SK-N-MC (cell line): Measurements from ENCODE around the gene RORC.
"Not testable (repeated sequence)": the region's sequence is repeated elsewhere in the genome, so short reads cannot be mapped to it uniquely, and the experiment has no call there.

Experiments
- DNase-seq: peaks from one replicate; pipeline ENCODE4 v3.0.0-alpha.2; 2011; ENCODE audit warnings: low read depth, low spot score
- H3K27ac ChIP-seq: fragments of 200-600 bp; sonication (generic); 2 replicates; pipeline ENCODE4 v1.5.1; 2016; ENCODE audit warnings: mixed run types
- H3K36me3 ChIP-seq: fragments of 200-600 bp; sonication (generic); 2 replicates; pipeline ENCODE4 v1.6.1; 2017; ENCODE audit warnings: antibody characterized with exemption, low read length, mixed read lengths; ENCODE audit not compliant: insufficient read depth
- H3K4me3 ChIP-seq: fragments of 200-600 bp; sonication (generic); 2 replicates; pipeline ENCODE4 v1.5.1; 2016
- H3K9ac ChIP-seq: fragments of 200-600 bp; sonication (generic); 2 replicates; pipeline ENCODE4 v1.8.0; 2017; ENCODE audit warnings: mixed run types, mixed read lengths; ENCODE audit not compliant: insufficient read length
- H3K9me3 ChIP-seq: fragments of 200-600 bp; sonication (generic); 2 replicates; pipeline ENCODE4 v1.6.1; 2017; ENCODE audit warnings: low read depth, mild to moderate bottlenecking, antibody characterized with exemption, low read length, moderate library complexity, mixed read lengths
- EZH2 ChIP-seq: fragments of 200-600 bp; sonication (generic); IDR thresholded peaks from one replicate; pipeline ENCODE4 v1.6.1; 2017; ENCODE audit warnings: antibody characterized with exemption
- FOXP2 ChIP-seq: optimal IDR thresholded peaks from 2 replicates; pipeline ENCODE3; 2011; ENCODE audit warnings: mild to moderate bottlenecking, moderate library complexity; ENCODE audit not compliant: insufficient read depth; ENCODE audit errors: extremely low read length, control extremely low read depth
- POLR2AphosphoS5 ChIP-seq: IDR thresholded peaks from 2 replicates; pipeline ENCODE4 v1.6.1; 2012; ENCODE audit warnings: mild to moderate bottlenecking, low read depth, low read length, borderline replicate concordance

The RORC gene

DNA sequence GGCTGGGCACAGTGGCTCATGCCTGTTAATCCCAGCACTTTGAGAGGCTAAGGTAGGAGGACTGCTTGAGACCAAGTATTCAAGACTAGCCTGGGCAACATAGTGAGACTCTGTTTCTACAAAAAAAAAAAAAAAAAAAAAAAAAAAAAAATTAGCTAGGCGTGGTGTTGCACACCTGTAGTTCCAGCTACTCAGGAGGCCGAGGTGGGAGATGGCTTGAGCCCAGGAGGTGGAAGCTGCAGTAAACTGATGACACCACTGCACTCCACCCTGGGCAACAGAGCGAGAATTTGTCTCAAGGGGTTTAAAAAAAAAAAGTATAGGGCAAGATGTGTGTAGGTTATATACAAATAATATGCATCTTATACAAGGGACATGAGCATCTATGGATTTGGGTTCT lies 43.9 kb downstream of the RORC start:
- Histone ChIP-seq H3K9me3 (no peaks in the 10 kb centered on the region), H3K36me3 (no peaks in the 10 kb centered on the region), H3K9ac (no peak overlapping the region), H3K27ac (no peak overlapping the region), H3K4me3 (no peak overlapping the region)
- TF ChIP-seq EZH2 (no peak), POLR2AphosphoS5 (no peak), FOXP2 (no peak)
- DNase-seq: no peak

DNA sequence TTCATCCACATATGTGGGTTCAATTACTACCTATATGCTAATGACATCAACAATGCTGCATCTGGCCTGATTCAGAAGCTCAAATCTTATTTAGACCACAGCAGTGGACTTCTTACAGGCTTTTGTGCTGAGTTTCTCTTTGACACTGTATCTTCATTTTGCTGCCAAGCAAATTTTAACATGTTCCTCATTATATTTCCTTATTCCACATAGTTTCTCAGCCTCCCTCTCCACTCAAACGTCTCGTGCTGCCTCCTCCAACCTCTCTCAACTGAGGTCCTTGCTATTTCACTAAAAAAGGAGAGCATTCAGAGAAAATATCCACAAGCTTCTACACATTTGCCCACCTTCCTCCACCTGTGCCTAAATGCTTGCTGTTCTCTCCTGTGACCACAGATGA lies 47.8 kb downstream of the RORC start:
- H3K9ac ChIP-seq: no peak overlapping the region
- TF ChIP-seq FOXP2 (no peak), EZH2 (no peak), POLR2AphosphoS5 (no peak)
- no peaks in the 10 kb centered on the region for H3K36me3 ChIP-seq
- H3K9me3 ChIP-seq: no peaks in the 10 kb centered on the region
- DNase-seq: no peak
- no peak overlapping the region for H3K4me3 ChIP-seq
- no peak overlapping the region for H3K27ac ChIP-seq

DNA sequence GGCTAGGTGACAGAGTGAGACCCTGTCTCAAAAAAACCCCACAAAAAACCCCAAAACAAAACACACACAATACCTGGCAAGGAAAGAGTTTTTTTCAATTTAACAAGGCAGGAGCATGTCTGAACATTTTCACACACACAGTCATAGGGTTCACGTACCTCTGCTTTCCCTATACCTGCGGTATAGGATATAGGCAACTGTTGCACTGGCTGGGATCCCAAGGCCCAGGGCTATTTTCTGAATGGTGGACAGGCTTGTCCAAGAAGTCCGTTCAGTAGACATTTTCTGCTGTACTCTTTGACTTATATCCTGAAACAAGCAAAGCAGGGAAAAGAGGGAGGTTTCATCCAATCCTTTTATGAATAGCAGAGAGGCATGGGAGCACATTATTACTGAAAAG lies 48.9 kb downstream of the RORC start:
- DNase-seq: no peak
- Histone ChIP-seq H3K9ac (no peak overlapping the region), H3K9me3 (no peaks in the 10 kb centered on the region), H3K4me3 (no peak overlapping the region), H3K27ac (no peak overlapping the region), H3K36me3 (no peaks in the 10 kb centered on the region)
- TF ChIP-seq FOXP2 (no peak), POLR2AphosphoS5 (no peak), EZH2 (no peak)

DNA sequence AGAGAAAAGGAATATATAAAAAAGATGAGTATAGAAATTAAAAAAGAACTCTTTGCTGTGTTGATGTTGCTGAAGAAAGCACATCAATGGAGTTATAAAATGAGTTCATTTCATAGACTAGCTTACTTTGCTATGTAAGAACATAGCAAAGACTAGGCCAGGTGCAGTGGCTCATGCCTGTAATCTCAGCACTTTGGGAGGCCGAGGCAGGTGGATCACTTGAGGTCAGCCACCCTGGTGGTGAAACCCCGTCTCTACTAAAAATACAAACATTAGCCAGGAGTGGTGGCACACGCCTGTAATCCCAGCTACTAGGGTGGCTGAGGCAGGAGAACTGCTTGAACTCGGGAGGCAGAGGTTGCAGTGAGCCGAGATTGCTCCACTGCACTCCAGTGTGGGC lies 49.6 kb downstream of the RORC start:
- not testable (repeated sequence) for DNase-seq, H3K9ac ChIP-seq

DNA sequence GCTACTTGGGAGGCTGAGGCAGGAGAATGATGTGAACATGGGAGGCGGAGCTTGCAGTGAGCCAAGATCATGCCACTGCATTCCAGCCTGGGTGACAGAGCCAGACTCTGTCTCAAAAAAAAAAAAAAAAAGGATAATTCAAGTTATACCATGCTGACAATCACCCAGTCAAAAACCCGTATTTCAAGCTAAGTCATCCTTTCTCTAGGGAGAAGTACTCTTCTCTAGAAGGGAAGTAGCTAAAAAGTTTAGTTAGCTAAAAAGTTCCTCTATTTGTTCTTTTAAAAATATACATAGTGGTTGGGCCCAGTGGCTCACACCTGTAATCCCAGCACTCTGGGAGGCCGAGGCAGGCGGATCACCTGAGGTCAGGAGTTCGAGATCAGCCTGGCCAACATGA lies 50.9 kb downstream of the RORC start:
- not testable (repeated sequence) for H3K36me3 ChIP-seq, H3K9me3 ChIP-seq, DNase-seq

More for the DNA sequence above, 49.6 kb downstream of the RORC start:
- H3K9me3 ChIP-seq, H3K27ac ChIP-seq, H3K36me3 ChIP-seq, H3K4me3 ChIP-seq: not testable (repeated sequence)

DNA sequence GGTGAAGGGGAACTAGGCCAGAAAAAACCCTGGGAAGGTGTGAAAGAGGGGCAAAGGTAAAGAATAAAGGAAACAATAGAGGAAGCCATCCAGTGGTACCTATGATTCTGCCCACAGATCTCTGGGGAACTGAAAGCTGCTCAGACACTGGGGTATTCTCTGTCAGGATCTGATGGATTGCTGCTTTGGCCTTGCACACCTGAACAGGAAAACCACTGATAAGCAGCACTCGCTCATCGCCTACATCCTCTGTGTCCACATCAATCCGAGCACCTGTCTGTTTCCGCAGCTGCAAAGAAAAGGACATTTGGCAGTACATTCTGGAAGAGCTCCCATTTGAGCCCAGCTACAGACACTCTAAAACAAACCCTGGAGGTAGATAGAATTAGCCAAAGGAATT lies 51.8 kb downstream of the RORC start:
- H3K4me3 ChIP-seq: no peak overlapping the region
- H3K27ac ChIP-seq: no peak overlapping the region
- H3K36me3 ChIP-seq: no peaks in the 10 kb centered on the region
- no peaks in the 10 kb centered on the region for H3K9me3 ChIP-seq
- no peak overlapping the region for H3K9ac ChIP-seq
- no peak for DNase-seq
- TF ChIP-seq FOXP2 (no peak), EZH2 (no peak), POLR2AphosphoS5 (no peak)

More for the DNA sequence above, 50.9 kb downstream of the RORC start:
- not testable (repeated sequence) for H3K9ac ChIP-seq, H3K27ac ChIP-seq, H3K4me3 ChIP-seq

DNA sequence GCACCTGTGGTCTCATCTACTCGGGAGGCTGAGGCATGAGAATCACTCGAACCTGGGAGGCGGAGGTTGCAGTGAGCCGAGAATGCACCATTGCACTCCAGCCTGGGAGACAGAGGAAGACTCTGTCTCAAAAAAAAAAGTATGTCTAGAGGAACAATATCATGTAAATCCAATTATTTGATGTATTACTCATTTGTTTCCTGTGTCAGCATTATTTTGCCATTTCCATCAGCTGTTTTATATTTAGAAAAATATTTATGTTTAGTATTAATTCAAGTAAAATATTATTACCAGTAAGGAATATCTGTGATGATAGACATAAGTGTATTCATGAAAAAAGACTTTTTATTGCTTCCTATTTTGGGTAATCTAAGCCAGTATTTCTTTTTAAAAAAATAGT lies 54.3 kb downstream of the RORC start:
- Histone ChIP-seq H3K9ac (no peak overlapping the region), H3K27ac (no peak overlapping the region), H3K4me3 (no peak overlapping the region), H3K36me3 (no peaks in the 10 kb centered on the region), H3K9me3 (no peaks in the 10 kb centered on the region)
- DNase-seq: no peak
- TF ChIP-seq EZH2: no peak
- no peak for TF ChIP-seq POLR2AphosphoS5
- TF ChIP-seq FOXP2: no peak

DNA sequence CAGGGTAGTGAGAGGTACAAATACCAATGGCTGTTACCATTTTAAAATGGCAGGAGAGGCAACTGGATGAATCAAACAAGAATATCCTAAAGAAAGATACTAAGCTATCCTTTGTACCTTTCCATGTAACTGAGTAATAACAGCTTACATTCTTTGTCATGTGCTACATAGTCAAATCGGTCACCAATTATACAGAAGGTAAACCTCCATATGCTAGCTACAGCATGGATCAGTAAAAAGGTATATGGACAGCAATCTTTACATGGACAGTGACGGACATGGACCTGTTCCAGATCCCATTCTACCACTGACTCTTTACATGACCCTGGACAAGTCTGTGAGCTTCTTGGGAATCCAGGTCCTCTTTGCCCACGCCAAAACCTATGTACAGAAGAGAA lies 54.9 kb downstream of the RORC start:
- TF ChIP-seq FOXP2: no peak
- TF ChIP-seq POLR2AphosphoS5: no peak
- TF ChIP-seq EZH2: no peak
- Histone ChIP-seq H3K36me3 (no peaks in the 10 kb centered on the region), H3K9ac (no peak overlapping the region), H3K27ac (no peak overlapping the region), H3K9me3 (no peaks in the 10 kb centered on the region), H3K4me3 (no peak overlapping the region)
- DNase-seq: no peak

DNA sequence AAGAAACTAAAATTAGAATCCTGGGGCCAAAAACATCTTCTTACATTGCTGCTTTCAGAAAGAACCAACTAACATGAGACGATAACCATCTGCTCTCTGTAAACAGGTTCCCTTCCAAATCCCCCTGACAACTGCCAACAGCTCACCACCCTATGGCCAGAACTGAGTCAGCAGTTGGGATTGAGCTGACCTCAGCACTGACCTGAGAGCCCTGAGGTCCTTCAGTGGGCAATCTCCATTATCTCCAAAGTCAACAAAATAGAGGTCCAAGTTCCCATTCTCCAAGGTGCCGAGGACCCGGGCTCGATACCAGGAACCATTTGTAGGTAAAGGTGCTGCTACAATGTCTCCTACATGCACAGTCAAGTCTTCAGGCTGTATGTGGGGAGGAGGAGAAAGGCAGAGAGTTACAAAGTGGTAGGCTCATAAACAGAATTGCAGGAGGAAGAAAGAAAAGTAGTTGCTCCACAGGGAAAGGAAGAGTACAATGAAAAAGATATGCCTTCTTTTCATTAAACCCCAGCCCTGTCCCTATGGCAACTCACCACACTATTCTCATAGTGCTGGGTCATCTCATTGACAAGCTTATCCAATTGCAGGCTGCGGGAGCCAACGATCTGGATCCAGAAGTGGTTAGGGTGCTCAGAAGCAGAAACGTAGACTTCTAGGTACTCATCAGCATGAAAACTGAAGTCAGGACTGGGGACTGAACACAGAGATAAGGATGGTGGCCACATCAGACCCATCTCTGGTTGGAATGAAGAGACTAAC lies 55.5 kb downstream of the RORC start:
- Histone ChIP-seq H3K9me3 (no peaks in the 10 kb centered on the region), H3K9ac (no peak overlapping the region), H3K4me3 (no peak overlapping the region), H3K36me3 (no peaks in the 10 kb centered on the region), H3K27ac (no peak overlapping the region)
- TF ChIP-seq POLR2AphosphoS5 (no peak), FOXP2 (no peak), EZH2 (no peak)
- DNase-seq: no peak
